Cardiac muscle cell (in vitro differentiated cells and primary cell): ENCODE measurements around the gene SMIM10L2A. TPM values are rescaled to one million over a fixed set of nuclear protein-coding genes. Genes with fewer than 3 reads are reported as not detected.
A peak's percentile ranks its signal among the peaks of the same experiment; 100 is the strongest.
"Not testable (repeated sequence)": the region's sequence is repeated elsewhere in the genome, so short reads cannot be mapped to it uniquely, and the experiment has no call there.

Experiments used
- DNase-seq, 2 donors: peaks; one replicate each; pipeline versions ENCODE4 v3.0.0 to v3.0.0-alpha.2; 2010 to 2017; ENCODE audit warnings: low read depth in 1 of 2, low spot score in 1 of 2
- H3K27ac ChIP-seq: fragments of 200-600 bp; sonication (generic); 2 replicates; pipeline ENCODE4 v1.5.1; 2016
- H3K27me3 ChIP-seq: fragments of 200-600 bp; sonication (generic); 2 replicates; pipeline ENCODE4 v1.6.0; 2016; ENCODE audit warnings: control low read depth
- H3K36me3 ChIP-seq: fragments of 200-600 bp; sonication (generic); 2 replicates; pipeline ENCODE4 v1.5.1; 2016; ENCODE audit warnings: control low read depth
- H3K4me1 ChIP-seq: fragments of 200-600 bp; sonication (generic); 2 replicates; pipeline ENCODE4 v1.8.1; 2017; ENCODE audit warnings: low read depth, mild to moderate bottlenecking, mixed run types
- H3K4me3 ChIP-seq: fragments of 200-600 bp; sonication (generic); 2 replicates; pipeline ENCODE4 v1.5.1; 2016; ENCODE audit warnings: mild to moderate bottlenecking
- H3K9me3 ChIP-seq: fragments of 200-600 bp; sonication (generic); 2 replicates; pipeline ENCODE4 v1.5.1; 2017; ENCODE audit warnings: low read depth, mild to moderate bottlenecking, control low read depth
- polyA plus RNA-seq: library from polyadenylated mRNA; unstranded; fragments of >200 nt; fragmentation: Nextera tagmentation; extraction: Ambion mirVana; gene quantifications from 2 replicates; pipeline ENCODE4 v1.2.1, GENCODE V29; 2016
- total RNA-seq: library from RNA; depleted of rRNA; stranded (reverse); fragments of >200 nt; gene quantifications from 2 replicates; pipeline ENCODE4 v1.2.3, GENCODE V29; 2016
- TF ChIP-seq, protein P1 (sequence below): IDR thresholded peaks from 2 replicates; pipeline ENCODE4 v1.5.1; 2012; ENCODE audit warnings: low read depth, mild to moderate bottlenecking, low read length

SMIM10L2A gene
- total and polyA plus RNA-seq, 2 experiments from 2014 or later: 9.0 to 17.2 TPM

DNA sequence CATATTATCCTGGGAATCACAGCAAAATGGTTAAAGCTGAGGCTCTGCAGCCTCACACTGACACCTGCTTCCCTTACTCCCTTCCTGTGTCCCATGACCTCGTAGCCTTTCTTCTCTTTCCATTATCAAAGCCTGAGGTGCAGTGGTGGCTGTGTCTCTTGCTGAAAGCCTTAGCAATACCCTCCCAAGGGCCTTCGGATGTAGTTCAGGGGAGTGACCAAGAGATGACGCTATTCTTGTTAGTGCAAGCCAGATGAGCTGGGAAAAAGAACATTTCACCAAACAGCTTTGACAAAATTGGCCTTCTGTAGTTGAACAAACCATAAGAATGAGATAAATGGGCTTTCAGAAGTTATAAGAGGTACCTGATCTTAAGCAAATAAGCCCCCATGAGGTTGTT lies 31.6 kb downstream of the SMIM10L2A start:
- H3K9me3 ChIP-seq: no peaks in the 10 kb centered on the region
- no peak overlapping the region for H3K4me3 ChIP-seq
- H3K4me1 ChIP-seq: no peaks in the 10 kb centered on the region
- H3K27me3 ChIP-seq: no peaks in the 10 kb centered on the region
- DNase-seq: no peak
- TF ChIP-seq, protein P1, sequence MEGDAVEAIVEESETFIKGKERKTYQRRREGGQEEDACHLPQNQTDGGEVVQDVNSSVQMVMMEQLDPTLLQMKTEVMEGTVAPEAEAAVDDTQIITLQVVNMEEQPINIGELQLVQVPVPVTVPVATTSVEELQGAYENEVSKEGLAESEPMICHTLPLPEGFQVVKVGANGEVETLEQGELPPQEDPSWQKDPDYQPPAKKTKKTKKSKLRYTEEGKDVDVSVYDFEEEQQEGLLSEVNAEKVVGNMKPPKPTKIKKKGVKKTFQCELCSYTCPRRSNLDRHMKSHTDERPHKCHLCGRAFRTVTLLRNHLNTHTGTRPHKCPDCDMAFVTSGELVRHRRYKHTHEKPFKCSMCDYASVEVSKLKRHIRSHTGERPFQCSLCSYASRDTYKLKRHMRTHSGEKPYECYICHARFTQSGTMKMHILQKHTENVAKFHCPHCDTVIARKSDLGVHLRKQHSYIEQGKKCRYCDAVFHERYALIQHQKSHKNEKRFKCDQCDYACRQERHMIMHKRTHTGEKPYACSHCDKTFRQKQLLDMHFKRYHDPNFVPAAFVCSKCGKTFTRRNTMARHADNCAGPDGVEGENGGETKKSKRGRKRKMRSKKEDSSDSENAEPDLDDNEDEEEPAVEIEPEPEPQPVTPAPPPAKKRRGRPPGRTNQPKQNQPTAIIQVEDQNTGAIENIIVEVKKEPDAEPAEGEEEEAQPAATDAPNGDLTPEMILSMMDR: no peak
- no peaks in the 10 kb centered on the region for H3K36me3 ChIP-seq
- H3K27ac ChIP-seq: no peak overlapping the region

DNA sequence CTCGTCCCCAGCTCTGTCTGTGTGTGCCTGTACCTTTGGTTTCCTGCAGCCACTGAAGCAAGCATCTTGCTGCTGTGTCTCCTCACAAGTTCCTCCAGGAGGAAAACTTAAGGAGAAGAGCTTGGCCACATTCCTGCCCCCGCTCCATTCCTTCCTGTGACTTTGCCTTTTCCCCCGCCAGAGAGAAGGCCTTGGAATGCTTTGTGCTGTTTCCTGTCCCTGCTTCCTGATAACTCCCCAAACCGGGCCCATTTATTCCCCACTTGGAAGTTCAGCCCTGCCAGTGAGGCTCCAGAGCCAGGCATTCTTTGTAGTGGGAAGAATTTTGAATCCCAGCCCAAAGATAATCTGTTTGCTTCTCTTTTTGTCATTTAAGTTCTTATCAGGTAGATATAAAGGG lies 33.1 kb downstream of the SMIM10L2A start:
- H3K4me1 ChIP-seq: no peaks in the 10 kb centered on the region
- no peak overlapping the region for H3K27ac ChIP-seq
- H3K9me3 ChIP-seq: no peaks in the 10 kb centered on the region
- no peak overlapping the region for H3K4me3 ChIP-seq
- DNase-seq: peak in 1 of 2 donors; percentile 13
- TF ChIP-seq, protein P1: no peak
- no peaks in the 10 kb centered on the region for H3K36me3 ChIP-seq
- H3K27me3 ChIP-seq: no peaks in the 10 kb centered on the region

DNA sequence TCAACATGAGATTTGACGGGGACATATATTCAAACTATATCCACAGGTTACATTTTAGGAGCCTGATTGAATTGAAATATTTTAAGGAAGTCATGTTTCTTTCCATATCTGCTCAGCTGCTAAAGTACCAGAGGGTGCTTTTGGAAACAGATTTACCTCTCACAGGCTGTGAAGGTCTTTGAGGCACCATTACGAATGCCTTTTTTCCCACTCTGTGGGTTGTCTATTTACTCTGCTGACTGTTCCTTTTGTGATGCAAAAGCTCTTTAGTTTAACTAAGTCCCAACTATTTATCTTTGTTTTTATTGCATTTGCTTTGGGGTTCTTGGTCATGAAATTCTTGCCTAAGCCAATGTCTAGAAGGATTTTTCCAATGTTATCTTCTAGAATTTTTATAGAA lies 40.0 kb downstream of the SMIM10L2A start:
- H3K4me3 ChIP-seq, H3K27ac ChIP-seq, DNase-seq, H3K27me3 ChIP-seq, H3K4me1 ChIP-seq, H3K36me3 ChIP-seq, H3K9me3 ChIP-seq: not testable (repeated sequence)

DNA sequence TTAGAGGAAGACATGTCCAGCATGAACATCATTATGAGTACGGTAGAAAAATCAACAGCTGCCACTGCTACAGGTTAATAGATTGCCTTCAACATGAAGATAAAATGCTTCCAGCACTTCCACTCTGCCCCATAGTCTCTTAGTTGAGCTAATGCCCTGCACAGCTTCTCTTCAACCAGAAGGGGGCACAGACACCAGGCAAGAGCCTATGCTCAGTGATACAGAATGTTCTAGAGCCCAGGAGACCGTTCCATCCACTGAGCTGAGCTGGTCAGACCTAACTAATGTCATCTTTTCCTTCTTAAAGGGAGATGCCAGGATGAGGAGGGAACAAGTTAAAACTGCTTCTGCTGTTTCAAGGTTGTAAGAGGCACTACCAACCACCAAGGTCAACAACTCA lies 42.2 kb downstream of the SMIM10L2A start:
- Histone ChIP-seq H3K4me1 (no peaks in the 10 kb centered on the region), H3K27me3 (no peaks in the 10 kb centered on the region), H3K36me3 (no peaks in the 10 kb centered on the region), H3K9me3 (no peaks in the 10 kb centered on the region), H3K27ac (no peak overlapping the region), H3K4me3 (no peak overlapping the region)
- DNase-seq: peak in 1 of 2 donors; percentile 34
- TF ChIP-seq, protein P1: peak; percentile 50

DNA sequence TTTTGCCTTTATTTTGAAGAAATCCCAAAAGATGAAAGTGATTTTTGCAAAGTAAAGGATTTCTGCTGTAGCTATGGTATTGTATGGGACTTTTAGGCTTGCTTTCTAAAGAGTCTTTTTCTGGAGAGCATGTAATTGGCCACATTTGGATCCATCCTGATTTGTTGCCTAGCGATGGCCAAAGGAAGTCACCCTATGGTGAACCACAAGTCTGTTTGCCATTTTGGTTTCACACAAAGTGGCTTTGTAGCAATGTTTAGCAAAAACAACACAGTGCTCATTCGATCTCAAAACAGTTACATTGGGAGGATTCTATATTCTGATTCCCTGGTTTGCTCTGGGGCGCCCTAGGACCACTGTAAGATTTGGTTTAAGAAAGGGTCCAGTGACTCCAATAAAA lies 54.6 kb downstream of the SMIM10L2A start:
- Histone ChIP-seq H3K36me3 (no peaks in the 10 kb centered on the region), H3K9me3 (no peaks in the 10 kb centered on the region), H3K27ac (no peak overlapping the region), H3K27me3 (no peaks in the 10 kb centered on the region), H3K4me3 (no peak overlapping the region), H3K4me1 (no peaks in the 10 kb centered on the region)
- DNase-seq: no peak
- TF ChIP-seq, protein P1: no peak

DNA sequence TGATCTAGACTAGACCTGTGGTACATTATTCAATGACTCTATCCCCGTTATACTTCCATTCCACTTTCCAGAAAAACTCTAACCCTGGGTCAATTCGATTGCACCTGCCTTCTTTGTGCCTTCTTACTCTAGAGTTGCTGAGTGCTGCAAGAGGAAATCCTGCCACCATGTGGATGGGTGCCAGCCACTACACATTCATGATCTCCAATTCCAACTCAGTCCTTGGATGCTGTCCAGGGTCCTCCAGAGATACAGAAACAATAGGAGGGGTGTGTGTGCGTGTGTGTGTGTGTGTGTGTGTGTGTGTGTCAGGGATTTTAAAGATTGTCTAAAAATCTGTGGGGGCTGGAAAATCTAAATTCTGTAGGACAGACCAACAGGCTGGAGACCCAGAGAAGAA lies 55.8 kb downstream of the SMIM10L2A start:
- Histone ChIP-seq H3K27me3 (no peaks in the 10 kb centered on the region), H3K27ac (no peak overlapping the region), H3K4me3 (no peak overlapping the region), H3K9me3 (no peaks in the 10 kb centered on the region), H3K4me1 (no peaks in the 10 kb centered on the region), H3K36me3 (no peaks in the 10 kb centered on the region)
- TF ChIP-seq, protein P1: peak; percentile 37
- peak; percentile 79 to 87 for DNase-seq

Other genes with a start within 250 kb of the SMIM10L2A start
- not detected in 2 replicates for gene ETDA, start 169.9 kb upstream of the SMIM10L2A start, total RNA-seq
- gene ETDA, start 169.9 kb upstream of the SMIM10L2A start, polyA plus RNA-seq: not detected in 2 replicates
- not detected in 2 replicates for gene ETDC, start 112.5 kb upstream of the SMIM10L2A start, total RNA-seq
- gene ETDC, start 112.5 kb upstream of the SMIM10L2A start, polyA plus RNA-seq: not detected in 2 replicates
- gene ZNF75D, start 77.8 kb upstream of the SMIM10L2A start, total RNA-seq: 5.4 and 6.6 TPM in 2 replicates
- 6.1 and 6.5 TPM in 2 replicates for gene ZNF75D, start 77.8 kb upstream of the SMIM10L2A start, polyA plus RNA-seq
- 5.1 and 18.5 TPM in 2 replicates for gene ZNF449, start 77.1 kb upstream of the SMIM10L2A start, total RNA-seq
- 11.8 and 27.8 TPM in 2 replicates for gene ZNF449, start 77.1 kb upstream of the SMIM10L2A start, polyA plus RNA-seq
- 34.1 and 49.3 TPM in 2 replicates for gene INTS6L, start 98.7 kb downstream of the SMIM10L2A start, total RNA-seq
- 21.2 and 34.4 TPM in 2 replicates for gene INTS6L, start 98.7 kb downstream of the SMIM10L2A start, polyA plus RNA-seq